Activated naive CD4-positive, alpha-beta T cell treated with Interleukin-2 at 50 U/mL for 16 hours (primary cell): ENCODE results near the gene PSMC6.

Source experiments
- DNase-seq: peaks from one replicate; pipeline ENCODE4 v3.0.0-alpha.2; 2020

PSMC6 gene

GRCh38 chr14:52706724-52707706, at the start of gene PSMC6:
Gene PSMC6, plus strand, starts transcription at chr14:52707200. Its CDS starts 20 bp downstream, at chr14:52707220.
- peak; percentile 94 for DNase-seq

GRCh38 chr14:52660325-52660724, 46.7 kb upstream of the PSMC6 start:
- no peak for DNase-seq

GRCh38 chr14:52660832-52661231, 46.2 kb upstream of the PSMC6 start:
- no peak for DNase-seq

- DNase-seq: no peak
These were observed 45.7 kb upstream of the PSMC6 start for GRCh38 chr14:52661314-52661713.

- no peak for DNase-seq
These were observed 43.1 kb upstream of the PSMC6 start for GRCh38 chr14:52663850-52664249.

GRCh38 chr14:52678591-52678990, 28.4 kb upstream of the PSMC6 start:
- no peak for DNase-seq

GRCh38 chr14:52683985-52684520, 22.9 kb upstream of the PSMC6 start:
- no peak for DNase-seq

GRCh38 chr14:52686176-52686575, 20.8 kb upstream of the PSMC6 start:
- DNase-seq: no peak

GRCh38 chr14:52690983-52691760, 15.8 kb upstream of the PSMC6 start:
- DNase-seq: no peak

- no peak for DNase-seq
These were observed 14.6 kb upstream of the PSMC6 start for GRCh38 chr14:52692248-52692962.

- DNase-seq: no peak
These were observed 14.0 kb upstream of the PSMC6 start for GRCh38 chr14:52693036-52693435.

- DNase-seq: no peak
These were observed 13.5 kb upstream of the PSMC6 start for GRCh38 chr14:52693532-52693931.

- DNase-seq: peak; percentile 66
These were observed 12.1 kb upstream of the PSMC6 start for GRCh38 chr14:52694761-52695480.

- peak; percentile 68 for DNase-seq
These were observed 11.4 kb upstream of the PSMC6 start, which contains the start of gene ERO1A for GRCh38 chr14:52695481-52696091. Gene ERO1A, minus strand, starts transcription at chr14:52695558. Its CDS starts 77 bp downstream, at chr14:52695481.

GRCh38 chr14:52700701-52701172, 6.3 kb upstream of the PSMC6 start:
- DNase-seq: no peak

- no peak for DNase-seq
These were observed 5.8 kb upstream of the PSMC6 start for GRCh38 chr14:52701223-52701622.

- no peak for DNase-seq
These were observed 3.8 kb upstream of the PSMC6 start for GRCh38 chr14:52703225-52703624.

- DNase-seq: no peak
These were observed 3.3 kb upstream of the PSMC6 start for GRCh38 chr14:52703664-52704063.

- peak; percentile 53 for DNase-seq
These were observed 714 bp upstream of the PSMC6 start for GRCh38 chr14:52706286-52706685.

GRCh38 chr14:52711666-52712065, 4.7 kb downstream of the PSMC6 start:
- no peak for DNase-seq

- no peak for DNase-seq
These were observed 9.2 kb downstream of the PSMC6 start for GRCh38 chr14:52716155-52716554.
